RPMI7951 (cell line): Measurements from ENCODE around the gene IFNGR1. TPM values are rescaled to one million over a fixed set of nuclear protein-coding genes. Genes with fewer than 3 reads are reported as not detected.
"Not testable (repeated sequence)": the region's sequence is repeated elsewhere in the genome, so short reads cannot be mapped to it uniquely, and the experiment has no call there.

ENCODE experiments used
- DNase-seq: peaks from one replicate; pipeline ENCODE4 v3.0.0-alpha.2; 2012; ENCODE audit warnings: low read depth
- total RNA-seq: library from RNA; depleted of rRNA; stranded (reverse); fragments of >200 nt; shearing (Covaris generic); gene quantifications from 2 replicates; pipeline ENCODE4 v1.2.3, GENCODE V29; 2014; rRNA removed

IFNGR1 gene
- 43.7 and 55.2 TPM in 2 replicates for total RNA-seq

DNA sequence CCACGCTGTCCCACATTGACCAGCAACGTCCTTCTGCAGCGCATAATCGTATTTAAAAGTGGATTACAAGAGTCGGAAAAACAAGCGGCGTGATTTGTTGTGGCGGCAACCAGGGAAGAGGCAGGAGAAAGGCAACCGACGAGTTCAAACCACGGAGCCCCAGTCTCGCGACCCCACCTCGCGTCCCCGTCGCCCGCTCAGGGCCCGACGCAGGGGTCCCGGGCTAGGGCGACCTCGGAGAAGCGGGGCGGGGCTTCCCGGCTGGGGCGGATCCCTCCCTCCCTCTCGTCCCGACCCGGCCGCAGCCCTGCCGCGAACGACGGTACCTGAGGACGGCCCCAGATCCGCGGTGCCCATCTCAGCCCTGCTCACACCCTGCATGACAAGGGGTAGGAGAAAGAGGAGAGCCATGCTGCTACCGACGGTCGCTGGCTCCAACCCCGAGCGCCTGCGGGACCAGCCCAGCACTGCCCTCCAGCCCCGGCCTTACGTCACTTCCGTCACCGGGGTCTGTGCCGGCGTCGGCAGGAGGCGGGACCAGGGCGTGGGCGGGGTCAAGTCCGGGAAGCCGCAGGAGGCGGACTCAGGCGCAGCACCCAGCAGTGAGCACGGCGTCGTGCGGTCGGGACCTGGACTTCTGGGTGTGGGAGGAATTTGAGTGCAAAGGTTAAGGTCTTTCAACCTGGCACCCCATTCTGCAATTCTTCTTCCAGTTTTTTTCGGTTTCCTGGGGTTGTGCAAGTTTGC is at the start of gene IFNGR1:
Gene IFNGR1, minus strand, starts transcription at position 469 of the 747 bp plus-strand sequence. Its CDS starts 58 bp downstream, at position 411.
- DNase-seq: peak; percentile 87

DNA sequence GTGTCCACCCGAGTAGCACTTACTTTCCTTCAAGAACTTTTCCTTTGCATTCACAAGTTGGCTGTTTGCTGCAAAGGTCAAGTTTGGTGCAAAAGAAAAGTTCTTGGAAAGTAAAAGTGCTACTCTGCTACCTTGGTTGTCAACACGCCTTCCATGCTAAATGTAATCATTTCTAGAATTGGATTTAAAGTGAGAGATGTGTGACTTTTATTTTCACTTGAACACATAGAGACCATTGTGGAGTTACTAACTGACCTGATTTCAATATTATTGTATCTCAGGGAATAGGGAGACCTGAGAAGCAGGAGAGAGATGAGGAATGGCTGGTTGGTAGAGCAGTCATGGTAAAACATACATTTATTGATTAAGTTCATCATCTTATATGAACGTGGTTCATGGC is 49.7 kb upstream of the IFNGR1 start:
- DNase-seq: no peak

GRCh38 chr6:137266309-137266586 is 47.1 kb upstream of the IFNGR1 start:
- no peak for DNase-seq

DNA sequence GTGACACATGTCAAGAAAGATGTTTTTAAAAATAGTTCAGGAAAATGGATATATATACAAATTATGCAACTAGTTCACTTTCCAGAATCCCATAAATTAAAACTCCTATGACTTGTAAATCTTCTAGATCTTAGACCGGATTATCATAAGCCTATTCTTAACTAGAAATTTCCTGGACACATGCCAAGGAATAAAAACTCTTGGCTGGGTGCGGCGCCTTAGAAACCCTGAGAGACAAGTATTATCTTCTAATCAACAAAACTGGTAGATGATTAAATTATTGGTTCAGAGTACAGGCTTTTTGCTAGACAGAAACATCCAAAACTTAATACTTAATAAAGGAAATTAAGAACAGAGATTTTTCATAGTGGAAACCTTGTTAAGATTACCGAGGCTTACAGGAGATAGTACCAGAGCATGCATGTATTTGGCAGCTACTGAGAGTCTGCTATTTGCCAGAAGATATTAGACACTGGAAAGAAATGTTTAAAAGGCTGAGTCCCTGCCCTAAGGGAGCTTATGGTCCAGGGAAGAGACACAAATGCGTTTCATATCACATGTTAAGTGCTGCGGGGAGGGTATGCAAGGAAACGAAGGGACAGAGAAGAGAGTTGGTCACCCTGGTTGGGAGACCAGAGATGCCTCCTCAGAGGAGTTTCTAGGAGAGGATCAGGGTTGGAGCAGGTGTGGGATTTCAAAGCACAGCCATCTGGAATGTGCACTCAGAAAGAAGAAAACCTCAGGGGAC is 46.5 kb upstream of the IFNGR1 start:
- DNase-seq: no peak

DNA sequence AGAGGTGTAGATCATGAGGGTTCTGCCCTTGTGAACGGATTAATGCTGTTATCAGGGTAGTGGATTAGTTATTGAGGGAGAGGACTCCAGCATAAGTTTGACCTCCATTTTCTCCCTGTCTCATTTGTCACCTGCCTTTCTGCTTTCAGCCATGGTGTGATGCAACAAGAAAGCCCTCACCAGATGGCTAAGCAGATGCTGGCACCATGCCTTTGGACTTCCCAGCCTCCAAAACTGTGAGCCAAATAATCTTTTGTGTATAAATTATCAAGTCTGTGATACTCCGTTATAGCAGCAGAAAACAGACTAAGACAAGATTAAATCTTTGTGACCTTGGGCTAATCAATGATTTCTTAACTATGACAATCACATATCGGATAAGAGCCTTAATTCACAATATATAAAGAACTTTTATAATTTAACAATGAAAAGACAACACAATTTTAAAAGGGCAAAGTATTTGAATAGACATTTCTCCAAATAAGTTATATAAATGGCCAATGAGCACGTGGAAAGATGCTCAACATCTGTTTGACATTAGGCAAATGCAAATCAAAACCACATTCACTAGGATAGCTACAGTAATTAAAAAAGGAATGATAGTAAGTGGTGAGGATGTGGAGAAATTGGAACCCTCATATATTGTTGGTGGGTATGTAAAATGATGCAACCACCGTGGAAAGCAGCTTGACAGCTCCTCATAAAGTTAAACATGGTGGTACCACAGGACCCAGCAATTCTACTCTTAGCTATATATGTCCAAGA is 45.3 kb upstream of the IFNGR1 start:
- peak; percentile 68 for DNase-seq

DNA sequence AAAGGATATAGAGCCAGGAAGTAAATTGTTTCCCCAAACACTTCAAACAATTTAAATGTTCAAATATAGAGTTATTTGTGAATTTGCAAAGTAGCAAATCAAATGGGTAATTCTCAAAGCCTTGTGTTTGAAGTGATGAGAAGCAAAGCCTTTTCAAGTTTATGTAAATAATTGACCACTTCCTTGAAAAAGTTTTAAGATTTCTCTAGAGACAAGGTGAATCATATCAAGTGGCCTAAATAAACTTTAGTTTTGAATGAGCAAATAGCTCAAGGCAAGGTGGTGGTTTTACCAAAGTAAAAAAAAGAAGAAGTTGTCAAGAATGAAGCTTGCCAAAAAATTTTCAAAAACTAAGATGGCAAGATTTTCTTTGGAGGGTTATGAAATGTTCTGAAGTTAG is 42.6 kb upstream of the IFNGR1 start:
- peak; percentile 77 for DNase-seq

GRCh38 chr6:137261361-137261760 is 42.2 kb upstream of the IFNGR1 start:
- DNase-seq: peak; percentile 47

GRCh38 chr6:137260217-137260616 is 41.0 kb upstream of the IFNGR1 start:
- no peak for DNase-seq

GRCh38 chr6:137259349-137259748 is 40.2 kb upstream of the IFNGR1 start:
- peak; percentile 37 for DNase-seq

GRCh38 chr6:137258170-137258569 is 39.0 kb upstream of the IFNGR1 start:
- peak; percentile 65 for DNase-seq

DNA sequence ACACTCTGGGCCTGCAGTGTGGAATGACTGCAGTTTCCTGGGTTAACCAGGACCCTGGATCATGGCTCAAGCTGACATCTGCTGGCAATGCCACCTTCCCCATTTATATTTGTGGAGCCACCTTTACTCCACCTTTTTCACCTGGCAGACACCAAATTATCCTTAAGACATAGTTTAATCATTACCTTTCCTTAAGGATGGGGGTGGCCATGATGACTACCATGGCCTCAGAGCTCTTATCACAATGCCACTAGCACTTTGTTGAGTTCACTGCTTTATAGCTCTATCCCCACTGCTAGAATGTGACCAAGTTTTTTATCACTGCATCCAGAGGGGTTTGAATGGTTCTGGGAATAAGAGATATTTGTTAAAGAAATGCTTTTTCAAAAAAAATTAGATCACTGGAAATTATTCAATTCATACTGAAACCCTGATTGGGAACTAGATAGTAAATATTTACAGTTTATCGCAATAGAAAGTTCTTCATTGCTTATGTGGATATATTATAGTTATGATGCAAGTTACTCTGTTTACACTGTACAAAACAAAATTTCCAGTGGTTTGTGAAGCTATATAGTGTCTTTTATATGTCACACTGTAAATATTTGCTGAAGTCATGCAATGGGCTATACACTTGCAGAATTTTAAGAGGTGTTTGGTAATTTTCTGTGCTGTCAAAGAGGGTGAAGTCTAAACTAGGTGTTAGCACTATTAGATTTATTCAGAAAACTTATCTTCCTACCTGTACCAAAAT is 37.3 kb upstream of the IFNGR1 start:
- no peak for DNase-seq

DNA sequence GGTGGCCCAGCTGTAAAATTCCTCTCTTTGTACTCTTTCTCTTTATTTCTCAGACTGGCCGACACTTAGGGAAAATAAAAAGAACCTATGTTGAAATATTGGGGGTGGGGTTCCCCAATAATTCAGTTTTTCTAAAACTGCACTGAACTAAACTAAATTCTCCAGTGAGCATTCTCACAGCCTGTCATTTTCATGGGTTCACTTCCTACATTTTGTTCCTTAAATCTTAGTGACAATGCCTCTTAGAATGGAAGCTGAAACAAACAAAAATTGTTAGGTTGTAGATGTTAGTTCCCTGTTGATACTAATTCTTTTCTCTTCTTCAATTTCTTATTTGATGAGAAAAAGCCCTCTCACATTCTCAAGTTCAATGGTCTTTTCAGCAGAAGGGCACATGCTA is 35.8 kb upstream of the IFNGR1 start:
- DNase-seq: no peak

DNA sequence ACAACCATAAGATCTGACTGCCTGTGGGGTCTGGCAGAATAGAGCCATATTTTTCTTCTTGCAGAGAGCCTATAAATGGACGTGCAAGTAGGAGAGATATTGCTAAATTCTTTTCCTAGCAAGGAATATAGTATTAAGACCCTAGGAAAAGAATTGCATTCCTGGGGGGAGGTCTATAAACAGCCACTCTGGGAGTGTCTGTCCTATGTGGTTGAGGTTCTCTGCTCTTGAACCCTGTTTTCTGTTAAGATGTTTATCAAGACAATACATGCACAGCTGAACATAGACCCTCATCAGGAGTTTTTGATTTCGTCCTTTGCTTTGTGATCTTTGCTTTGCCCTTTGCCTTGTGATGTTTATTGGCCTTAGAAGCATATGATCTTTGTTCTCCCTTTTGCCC is 35.2 kb upstream of the IFNGR1 start:
- not testable (repeated sequence) for DNase-seq

- DNase-seq: no peak
Observed at GRCh38 chr6:137248702-137249101, 29.5 kb upstream of the IFNGR1 start.

DNA sequence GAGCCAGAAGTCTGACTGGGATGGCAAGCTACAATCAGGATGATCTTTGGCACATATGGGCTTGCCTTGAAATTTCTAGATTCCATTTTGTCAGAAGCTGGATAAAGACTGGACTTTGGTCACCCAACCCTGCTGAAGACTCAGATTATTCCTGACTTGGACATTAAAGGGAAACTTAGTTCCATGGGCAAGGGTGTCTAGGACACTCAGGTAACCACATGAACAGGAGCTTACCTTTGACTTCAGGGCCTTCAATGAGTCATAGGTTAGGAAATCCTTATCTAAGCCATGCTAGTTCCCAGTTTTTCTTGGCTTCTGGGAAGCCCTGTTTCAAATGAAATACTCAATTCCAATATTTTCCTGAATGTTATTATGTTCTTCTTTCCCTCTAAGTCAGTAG is 28.5 kb upstream of the IFNGR1 start:
- no peak for DNase-seq

DNA sequence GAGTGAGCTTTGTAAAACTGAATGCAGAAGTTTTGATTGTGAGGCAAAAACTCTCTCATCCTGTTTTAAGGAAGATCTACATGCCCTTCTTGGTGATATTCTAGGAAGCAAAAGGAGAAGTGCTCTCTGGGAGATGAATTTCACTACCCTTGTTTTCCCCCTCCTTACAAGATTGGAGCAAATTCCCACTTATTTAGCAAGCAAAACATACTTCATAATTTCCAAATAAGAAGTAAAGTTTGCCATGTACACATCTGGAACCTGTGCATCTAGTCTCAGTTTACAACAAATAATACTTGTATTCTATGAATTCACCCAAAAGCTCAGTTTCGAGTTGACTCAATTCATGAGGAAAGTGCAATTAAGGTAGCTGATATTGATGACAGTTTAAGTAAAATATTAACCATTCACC is 27.6 kb upstream of the IFNGR1 start:
- DNase-seq: no peak

GRCh38 chr6:137246164-137246563 is 27.0 kb upstream of the IFNGR1 start:
- DNase-seq: no peak

- peak; percentile 51 for DNase-seq
Observed at GRCh38 chr6:137241481-137242038, 22.4 kb upstream of the IFNGR1 start.

- DNase-seq: peak; percentile 82
Observed at GRCh38 chr6:137240168-137240567, 21.0 kb upstream of the IFNGR1 start.

DNA sequence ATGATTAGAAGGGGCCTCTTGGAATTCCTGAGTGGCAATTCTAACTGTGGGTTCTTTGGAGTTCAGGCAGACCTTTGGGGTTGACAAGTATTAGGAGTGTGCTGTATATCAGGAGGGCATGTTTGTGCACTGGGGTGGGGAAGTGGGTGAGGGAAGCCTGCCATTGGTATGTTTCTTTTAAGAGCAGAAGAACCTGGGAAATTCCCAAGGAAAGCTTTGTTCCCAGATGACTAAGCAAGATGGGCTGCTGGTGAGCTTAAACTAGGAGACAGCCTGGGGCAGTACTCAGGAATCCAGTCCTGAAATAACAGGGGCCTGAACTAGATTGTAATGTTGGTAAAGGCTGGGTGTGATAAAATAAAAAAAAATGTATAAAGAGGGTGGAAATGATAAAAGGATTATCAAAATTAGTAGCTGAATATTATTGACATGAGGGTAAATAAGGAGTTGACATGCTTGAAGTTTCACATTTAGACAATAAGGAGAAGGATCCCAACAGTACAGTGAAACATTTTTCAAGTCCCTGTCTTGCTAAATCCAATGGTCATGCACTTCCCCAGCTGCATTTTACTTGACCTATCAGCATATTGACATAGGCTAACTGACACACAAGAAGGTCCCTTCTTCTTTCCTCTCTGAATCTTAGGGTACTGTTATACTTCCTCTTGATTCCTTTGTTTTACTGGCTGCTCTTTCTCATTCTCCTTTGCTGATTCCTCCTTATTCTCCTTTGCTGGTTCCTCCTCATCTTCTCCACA is 18.4 kb upstream of the IFNGR1 start:
- DNase-seq: peak; percentile 96
